ENCODE results near the gene SSPN.

SSPN gene

DNA sequence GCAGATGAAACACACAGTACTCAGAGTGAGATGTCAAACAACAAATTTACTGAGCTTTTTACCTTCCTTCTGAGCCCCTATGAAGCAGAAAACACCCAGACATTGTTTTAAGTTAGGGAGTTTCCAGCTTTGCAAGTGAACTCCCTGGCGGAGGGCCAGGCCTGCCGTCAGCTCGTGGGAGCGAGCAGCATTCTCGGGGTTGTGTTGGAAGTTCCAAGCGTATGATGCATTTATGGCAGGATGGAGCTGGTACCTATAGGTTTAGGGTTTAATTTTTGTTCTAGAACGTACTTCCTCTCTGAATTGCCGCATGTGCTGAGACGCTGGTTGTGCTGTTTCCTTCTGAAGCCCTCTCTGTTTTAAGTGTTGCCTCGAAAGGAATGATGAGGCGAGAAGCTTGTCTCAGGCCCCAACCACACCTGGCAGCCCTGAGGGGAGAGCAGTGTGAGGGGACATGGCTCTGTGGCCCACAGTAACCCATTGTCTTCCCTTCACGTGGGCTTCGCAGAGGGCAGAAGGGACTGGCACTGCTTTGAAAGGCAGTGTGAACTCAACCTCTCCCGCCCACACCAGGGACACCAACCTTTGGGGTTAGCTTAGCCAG, 76.6 kb downstream of the SSPN start:
- DNase-seq (ENCODE audit: extremely low spot score): no peak
- TF ChIP-seq ZNF384 (IDR thresholded peaks at IDR 0.05) (no peak), SUZ12 (IDR thresholded peaks at IDR 0.05) (no peak), FOXA1 (IDR thresholded peaks at IDR 0.05) (no peak), L3MBTL2 (conservative IDR thresholded peaks at IDR 0.05) (no peak), BHLHE40 (IDR thresholded peaks at IDR 0.05; ENCODE audit: borderline replicate concordance) (no peak), LEF1 (IDR thresholded peaks at IDR 0.05; ENCODE audit: borderline replicate concordance) (no peak), SP1 (IDR thresholded peaks at IDR 0.05) (no peak)
- TF ChIP-seq, protein P1, sequence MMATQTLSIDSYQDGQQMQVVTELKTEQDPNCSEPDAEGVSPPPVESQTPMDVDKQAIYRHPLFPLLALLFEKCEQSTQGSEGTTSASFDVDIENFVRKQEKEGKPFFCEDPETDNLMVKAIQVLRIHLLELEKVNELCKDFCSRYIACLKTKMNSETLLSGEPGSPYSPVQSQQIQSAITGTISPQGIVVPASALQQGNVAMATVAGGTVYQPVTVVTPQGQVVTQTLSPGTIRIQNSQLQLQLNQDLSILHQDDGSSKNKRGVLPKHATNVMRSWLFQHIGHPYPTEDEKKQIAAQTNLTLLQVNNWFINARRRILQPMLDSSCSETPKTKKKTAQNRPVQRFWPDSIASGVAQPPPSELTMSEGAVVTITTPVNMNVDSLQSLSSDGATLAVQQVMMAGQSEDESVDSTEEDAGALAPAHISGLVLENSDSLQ (IDR thresholded peaks at IDR 0.05): no peak
- CTCF ChIA-PET: interaction anchor here (0.6 kb wide), 1 partner anchor 180 kb away, joined by 4 read pairs; no protein-coding TSS in a partner anchor
- POLR2A ChIA-PET: interaction anchor here (1.2 to 1.3 kb wide), 2 partner anchors 18 to 149 kb away, joined by 3 to 4 read pairs; no protein-coding TSS in a partner anchor

DNA sequence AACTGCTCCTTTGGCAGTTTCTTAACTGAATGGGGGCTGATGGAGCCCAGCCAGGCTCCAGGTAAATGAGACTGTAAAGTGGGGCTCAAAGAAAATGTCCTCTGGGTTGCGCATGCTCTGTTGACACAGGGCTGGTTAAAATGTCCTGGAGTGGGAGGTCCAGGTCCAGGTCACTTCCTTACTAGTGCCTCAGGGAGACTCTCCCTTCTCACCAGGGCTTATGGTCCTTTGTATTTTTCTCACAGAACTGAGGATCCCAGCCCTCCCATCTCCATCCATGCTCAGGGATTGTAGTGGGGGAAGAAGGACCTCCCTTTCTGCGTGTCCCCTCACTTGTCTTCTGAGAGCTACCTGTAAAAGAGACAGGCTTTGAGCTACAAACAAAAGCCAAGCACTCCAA, 77.5 kb downstream of the SSPN start:
- TF ChIP-seq ZNF384 (IDR thresholded peaks at IDR 0.05) (no peak), ELF4 (IDR thresholded peaks at IDR 0.05) (no peak), ARNT (IDR thresholded peaks at IDR 0.05) (no peak), LEF1 (IDR thresholded peaks at IDR 0.05; ENCODE audit: borderline replicate concordance) (no peak)
- CTCF ChIA-PET: no interaction called here
- no peak for DNase-seq (ENCODE audit: extremely low spot score)
- POLR2A ChIA-PET: no interaction called here

DNA sequence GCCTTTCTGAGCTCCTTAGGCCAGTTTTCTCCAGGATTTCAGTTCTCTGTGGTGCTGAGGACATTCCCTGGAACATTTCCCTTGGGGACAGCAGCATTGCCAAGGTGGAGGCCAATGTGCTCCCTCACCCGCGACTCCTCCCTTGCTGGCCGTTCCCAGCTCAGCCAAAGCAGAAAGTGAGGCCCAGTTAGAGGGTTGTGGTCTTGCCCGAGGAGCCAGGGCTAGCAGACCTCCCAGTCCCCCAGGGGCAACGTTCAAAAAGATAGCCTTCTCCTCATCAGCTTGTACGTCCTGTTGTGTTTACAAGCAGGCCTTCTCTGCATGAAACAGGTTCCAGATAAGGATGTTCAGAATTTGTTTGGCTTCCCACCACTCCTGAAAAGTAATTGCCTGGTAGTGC, 78.4 kb downstream of the SSPN start:
- DNase-seq (ENCODE audit: extremely low spot score): peak; percentile 33
- ChIA-PET POLR2A (interaction anchor here (1.3 to 2.4 kb wide), 2 partner anchors 25 to 151 kb away, joined by 5 to 32 read pairs; partner anchors contain the start of gene BHLHE41), CTCF (interaction anchor here (0.7 to 1.6 kb wide), 6 partner anchors 9 to 159 kb away, joined by 3 to 7 read pairs (median 4); no protein-coding TSS in a partner anchor)
- TF ChIP-seq ARNT (IDR thresholded peaks at IDR 0.05) (no peak), FOXK2 (IDR thresholded peaks at IDR 0.05) (no peak), L3MBTL2 (conservative IDR thresholded peaks at IDR 0.05) (no peak), TARDBP (IDR thresholded peaks at IDR 0.05) (no peak), CTBP1 (IDR thresholded peaks at IDR 0.05; ENCODE audit: borderline replicate concordance) (no peak), FOXM1 (IDR thresholded peaks at IDR 0.05; ENCODE audit: borderline replicate concordance) (no peak), LEF1 (IDR thresholded peaks at IDR 0.05; ENCODE audit: borderline replicate concordance) (peak; percentile 38; the same call in 1 of the 2 replicates), BHLHE40 (IDR thresholded peaks at IDR 0.05; ENCODE audit: borderline replicate concordance) (no peak), SP1 (IDR thresholded peaks at IDR 0.05) (no peak)

DNA sequence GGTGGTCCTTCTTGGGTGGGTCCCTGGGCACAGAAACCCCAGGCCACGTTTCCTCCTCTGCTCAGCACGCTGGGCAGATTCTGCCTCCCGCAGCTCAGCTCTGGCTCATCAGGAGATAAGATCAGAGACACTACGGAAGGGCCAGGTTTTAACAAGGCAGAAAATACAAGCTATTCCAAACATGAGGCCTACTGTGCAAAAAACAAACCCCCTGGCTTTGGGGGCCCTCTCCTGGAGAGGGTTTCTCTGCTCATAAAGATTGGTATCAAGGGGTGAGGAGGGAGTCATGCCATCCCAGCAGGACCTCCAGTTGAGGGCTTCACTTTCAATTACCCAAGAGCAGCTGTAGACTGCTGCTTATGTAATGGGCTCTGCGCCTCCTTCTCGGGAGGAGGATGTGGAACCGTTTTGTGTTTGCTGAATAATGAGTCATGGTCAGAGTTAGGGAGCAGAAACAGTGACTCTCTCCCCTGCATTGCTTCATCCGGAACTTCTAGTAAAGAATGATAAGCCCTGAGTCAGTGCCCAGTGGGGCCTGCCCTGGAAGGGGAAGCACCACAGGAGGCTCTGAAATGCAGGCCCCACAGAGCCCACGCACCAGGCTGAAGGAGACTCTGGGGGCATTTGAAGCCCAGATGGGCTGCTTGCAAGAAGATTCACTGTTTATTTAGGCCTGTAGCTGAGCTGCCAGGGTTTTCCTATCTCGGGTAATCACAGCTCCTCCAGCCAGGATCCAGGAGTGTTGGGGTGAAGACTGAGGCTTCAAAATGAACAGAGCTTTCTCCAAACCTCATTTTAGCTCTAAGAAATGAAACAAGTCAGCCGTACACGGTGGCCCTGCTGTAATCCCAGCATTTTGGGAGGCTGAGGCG, 79.3 kb downstream of the SSPN start:
- POLR2A ChIA-PET: interaction anchor here (1.3 to 2.4 kb wide), 2 partner anchors 24 to 152 kb away, joined by 5 to 32 read pairs; partner anchors contain the start of gene BHLHE41
- TF ChIP-seq L3MBTL2 (conservative IDR thresholded peaks at IDR 0.05) (0 out of 2 replicates have a peak, but pooled peaks have one; percentile 31), BHLHE40 (IDR thresholded peaks at IDR 0.05; ENCODE audit: borderline replicate concordance) (no peak), LEF1 (IDR thresholded peaks at IDR 0.05; ENCODE audit: borderline replicate concordance) (no peak), NFRKB (IDR thresholded peaks at IDR 0.05) (no peak), CTBP1 (IDR thresholded peaks at IDR 0.05; ENCODE audit: borderline replicate concordance) (peak; percentile 56), ARNT (IDR thresholded peaks at IDR 0.05) (no peak)
- CTCF ChIA-PET: interaction anchor here (0.7 to 1.6 kb wide), 6 partner anchors 10 to 160 kb away, joined by 3 to 7 read pairs (median 4); no protein-coding TSS in a partner anchor
- peak; percentile 62 for DNase-seq (ENCODE audit: extremely low spot score)

DNA sequence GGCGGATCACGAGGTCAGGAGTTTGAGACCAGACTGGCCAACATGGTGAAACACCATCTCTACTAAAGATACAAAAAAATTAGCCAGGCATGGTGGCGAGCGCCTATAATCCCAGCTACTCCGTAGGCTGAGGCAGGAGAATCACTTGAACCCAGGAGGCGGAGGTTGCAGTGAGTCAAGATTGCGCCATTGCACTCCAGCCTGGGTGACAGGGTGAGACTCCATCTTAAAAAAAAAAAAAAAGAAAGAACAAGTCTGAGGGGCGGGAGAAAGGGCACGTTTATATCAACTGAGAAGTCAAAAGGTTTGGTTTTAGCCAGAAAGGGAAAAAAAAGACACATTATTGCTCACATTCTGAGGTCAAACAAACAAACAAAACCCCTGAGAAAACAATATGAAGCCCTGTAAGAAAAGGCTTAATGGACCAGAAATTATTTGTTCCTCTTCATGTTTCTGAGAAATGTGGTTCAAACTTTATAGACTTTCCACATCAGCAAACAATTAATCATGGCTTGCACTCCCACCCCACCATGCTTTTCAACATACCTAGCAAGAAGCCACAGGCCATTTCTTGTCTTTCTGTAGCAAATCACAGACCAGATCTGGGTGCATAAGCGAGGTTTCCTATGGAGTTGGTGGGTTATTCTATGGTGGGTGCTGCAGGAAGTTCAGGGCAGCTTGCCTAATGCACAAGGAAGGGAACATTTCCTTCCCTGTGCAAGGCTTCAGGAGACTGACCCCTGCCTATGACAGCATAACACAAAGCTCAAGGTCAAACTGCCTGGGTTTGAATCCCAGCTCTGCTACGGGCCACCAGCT, 80.1 kb downstream of the SSPN start:
- TF ChIP-seq FOXK2 (IDR thresholded peaks at IDR 0.05) (no peak), L3MBTL2 (conservative IDR thresholded peaks at IDR 0.05) (no peak), BHLHE40 (IDR thresholded peaks at IDR 0.05; ENCODE audit: borderline replicate concordance) (no peak), HDGF (IDR thresholded peaks at IDR 0.05; ENCODE audit: borderline replicate concordance) (no peak), TARDBP (IDR thresholded peaks at IDR 0.05) (no peak), SP1 (IDR thresholded peaks at IDR 0.05) (no peak), ZNF384 (IDR thresholded peaks at IDR 0.05) (peak; percentile 93), FOXM1 (IDR thresholded peaks at IDR 0.05; ENCODE audit: borderline replicate concordance) (no peak), LEF1 (IDR thresholded peaks at IDR 0.05; ENCODE audit: borderline replicate concordance) (no peak), ARNT (IDR thresholded peaks at IDR 0.05) (no peak), FOXA1 (IDR thresholded peaks at IDR 0.05) (no peak), NFRKB (IDR thresholded peaks at IDR 0.05) (no peak), CTBP1 (IDR thresholded peaks at IDR 0.05; ENCODE audit: borderline replicate concordance) (peak; percentile 22; the same call in 1 of the 2 replicates), ELF4 (IDR thresholded peaks at IDR 0.05) (no peak), SUZ12 (IDR thresholded peaks at IDR 0.05) (no peak)
- TF ChIP-seq, protein P1 (IDR thresholded peaks at IDR 0.05): peak; percentile 62
- POLR2A ChIA-PET: interaction anchor here (0.6 to 2.4 kb wide), 3 partner anchors 23 to 161 kb away, joined by 3 to 32 read pairs (median 4); partner anchors contain the start of gene BHLHE41
- DNase-seq (ENCODE audit: extremely low spot score): no peak
- CTCF ChIA-PET: no interaction called here

DNA sequence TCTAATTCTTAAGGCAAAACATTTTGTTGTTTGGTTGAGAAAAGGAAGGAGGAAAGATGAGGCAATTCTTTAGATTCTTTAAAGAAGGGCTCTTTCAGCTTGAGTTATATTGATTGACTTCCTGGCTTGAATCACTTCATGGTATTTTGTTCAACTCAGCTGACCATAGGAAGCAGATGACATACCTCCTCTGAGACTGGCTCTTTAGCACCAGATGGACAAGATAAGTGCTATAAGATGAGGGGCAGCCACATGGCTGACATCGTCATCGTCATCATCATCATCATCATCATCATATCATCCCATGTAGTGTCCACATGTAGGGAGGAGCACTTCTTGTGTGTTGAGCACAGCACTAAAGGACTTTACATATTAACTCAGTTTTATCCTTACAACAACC, 81.3 kb downstream of the SSPN start:
- POLR2A ChIA-PET: interaction anchor here (1.3 kb wide), 1 partner anchor 22 kb away, joined by 4 read pairs; no protein-coding TSS in a partner anchor
- TF ChIP-seq FOXM1 (IDR thresholded peaks at IDR 0.05; ENCODE audit: borderline replicate concordance) (no peak), TARDBP (IDR thresholded peaks at IDR 0.05) (no peak), FOXA1 (IDR thresholded peaks at IDR 0.05) (no peak), SP1 (IDR thresholded peaks at IDR 0.05) (no peak), FOXK2 (IDR thresholded peaks at IDR 0.05) (no peak), ELF4 (IDR thresholded peaks at IDR 0.05) (no peak), NFRKB (IDR thresholded peaks at IDR 0.05) (no peak), BHLHE40 (IDR thresholded peaks at IDR 0.05; ENCODE audit: borderline replicate concordance) (no peak), LEF1 (IDR thresholded peaks at IDR 0.05; ENCODE audit: borderline replicate concordance) (no peak), ZNF384 (IDR thresholded peaks at IDR 0.05) (no peak), CTBP1 (IDR thresholded peaks at IDR 0.05; ENCODE audit: borderline replicate concordance) (no peak)
- TF ChIP-seq, protein P1 (IDR thresholded peaks at IDR 0.05): no peak
- no peak for DNase-seq (ENCODE audit: extremely low spot score)
- CTCF ChIA-PET: no interaction called here

Data from HEK293T (cell line).